ENCODE measurements around the gene EDIL3.

DNA sequence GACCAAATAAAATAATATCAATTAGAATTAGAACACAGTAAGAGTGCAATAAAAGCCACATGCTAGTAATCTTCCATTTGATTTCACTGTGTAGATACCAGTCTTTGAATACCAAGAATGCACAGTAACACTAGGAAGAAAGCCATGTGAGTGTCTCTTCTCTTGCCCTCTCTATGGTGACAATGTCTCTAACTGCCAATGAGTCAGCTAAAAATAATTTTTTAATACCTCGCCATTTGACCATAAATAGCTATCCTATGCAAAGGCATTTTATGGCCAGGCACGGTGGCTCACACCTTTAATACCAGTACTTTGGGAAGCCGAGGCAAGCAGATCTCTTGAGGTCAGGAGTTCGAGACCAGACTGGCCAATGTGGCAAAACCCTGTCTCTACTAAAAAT lies 30.6 kb downstream of the EDIL3 start:
- TF ChIP-seq, protein P1, sequence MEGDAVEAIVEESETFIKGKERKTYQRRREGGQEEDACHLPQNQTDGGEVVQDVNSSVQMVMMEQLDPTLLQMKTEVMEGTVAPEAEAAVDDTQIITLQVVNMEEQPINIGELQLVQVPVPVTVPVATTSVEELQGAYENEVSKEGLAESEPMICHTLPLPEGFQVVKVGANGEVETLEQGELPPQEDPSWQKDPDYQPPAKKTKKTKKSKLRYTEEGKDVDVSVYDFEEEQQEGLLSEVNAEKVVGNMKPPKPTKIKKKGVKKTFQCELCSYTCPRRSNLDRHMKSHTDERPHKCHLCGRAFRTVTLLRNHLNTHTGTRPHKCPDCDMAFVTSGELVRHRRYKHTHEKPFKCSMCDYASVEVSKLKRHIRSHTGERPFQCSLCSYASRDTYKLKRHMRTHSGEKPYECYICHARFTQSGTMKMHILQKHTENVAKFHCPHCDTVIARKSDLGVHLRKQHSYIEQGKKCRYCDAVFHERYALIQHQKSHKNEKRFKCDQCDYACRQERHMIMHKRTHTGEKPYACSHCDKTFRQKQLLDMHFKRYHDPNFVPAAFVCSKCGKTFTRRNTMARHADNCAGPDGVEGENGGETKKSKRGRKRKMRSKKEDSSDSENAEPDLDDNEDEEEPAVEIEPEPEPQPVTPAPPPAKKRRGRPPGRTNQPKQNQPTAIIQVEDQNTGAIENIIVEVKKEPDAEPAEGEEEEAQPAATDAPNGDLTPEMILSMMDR (IDR thresholded peaks at IDR 0.05): no peak
- TF ChIP-seq POLR2A (IDR thresholded peaks at IDR 0.05) (no peak), EP300 (IDR thresholded peaks at IDR 0.05) (no peak)

All from suprapubic skin (tissue), 3 donors.